SKM-1 treated with dmso at 0.1 percent for 144 hours (cell line): ENCODE measurements around the gene SURF6.
"Not testable (repeated sequence)": the region's sequence is repeated elsewhere in the genome, so short reads cannot be mapped to it uniquely, and the experiment has no call there.

Experiments used
- DNase-seq: peaks from one replicate; lab custom pipeline; 2025; ENCODE audit not compliant: unreplicated experiment; lab: John Stamatoyannopoulos, UW

SURF6 gene

GRCh38 chr9:133335924-133336811, at the start of gene SURF6:
Gene SURF6, minus strand, starts transcription at chr9:133336188. Its CDS starts 56 bp downstream, at chr9:133336132.
- DNase-seq, result peak; percentile 87

GRCh38 chr9:133385452-133385851, 49.5 kb upstream of the SURF6 start:
- DNase-seq, result no peak

GRCh38 chr9:133384736-133385321, 48.8 kb upstream of the SURF6 start:
- peak; percentile 30 for DNase-seq

GRCh38 chr9:133383438-133383837, 47.5 kb upstream of the SURF6 start:
- DNase-seq, result no peak

GRCh38 chr9:133382507-133383141, 46.6 kb upstream of the SURF6 start:
- no peak for DNase-seq

- no peak for DNase-seq
Measured at GRCh38 chr9:133380734-133381133, 44.7 kb upstream of the SURF6 start.

GRCh38 chr9:133379153-133380086, 43.4 kb upstream of the SURF6 start:
- DNase-seq, result no peak

GRCh38 chr9:133378408-133378962, 42.5 kb upstream of the SURF6 start:
- no peak for DNase-seq

- no peak for DNase-seq
Measured at GRCh38 chr9:133377721-133378216, 41.8 kb upstream of the SURF6 start.

GRCh38 chr9:133377280-133377679, 41.3 kb upstream of the SURF6 start:
- not testable (repeated sequence) for DNase-seq

- DNase-seq, result peak; percentile 93
Measured at GRCh38 chr9:133375724-133376654, 40.0 kb upstream of the SURF6 start, which contains the start of the genes STKLD1 and SURF4. Gene STKLD1, plus strand, starts transcription at chr9:133376366. Its CDS starts 108 bp downstream, at chr9:133376474. Gene SURF4, minus strand, starts transcription at chr9:133376060. Its CDS starts 91 bp downstream, at chr9:133375969.

GRCh38 chr9:133375116-133375723, 39.2 kb upstream of the SURF6 start:
- no peak for DNase-seq

GRCh38 chr9:133374612-133375115, 38.7 kb upstream of the SURF6 start:
- peak; percentile 50 for DNase-seq

- no peak for DNase-seq
Measured at GRCh38 chr9:133372144-133372543, 36.2 kb upstream of the SURF6 start.

- DNase-seq, result no peak
Measured at GRCh38 chr9:133371261-133371711, 35.3 kb upstream of the SURF6 start.

- no peak for DNase-seq
Measured at GRCh38 chr9:133370685-133371084, 34.7 kb upstream of the SURF6 start.

GRCh38 chr9:133369933-133370332, 33.9 kb upstream of the SURF6 start:
- DNase-seq, result no peak

- DNase-seq, result no peak
Measured at GRCh38 chr9:133369422-133369821, 33.4 kb upstream of the SURF6 start.
